ENCODE measurements around the gene LIFR. TPM values are rescaled to one million over a fixed set of nuclear protein-coding genes. Genes with fewer than 3 reads are reported as not detected.
A peak's percentile ranks its signal among the peaks of the same experiment; 100 is the strongest.

Gene LIFR
- total RNA-seq, 1 experiment from 2014 or later: 91.3 TPM

GRCh38 chr5:38557308-38557710 lies 863 bp upstream of the LIFR start:
- Histone ChIP-seq H3K4me3 (ENCODE audit: low read depth in 2 of 2, low read length in 2 of 2) (peak overlapping the region; percentile 82 to 95), H3K4me1 (ENCODE audit: control insufficient read depth, insufficient read depth, low read length) (peaks cover 30% of the 10 kb centered on the region), H3K36me3 (ENCODE audit: control insufficient read depth, insufficient read depth, low read length) (no peaks in the 10 kb centered on the region), H3K27ac (ENCODE audit: low read length) (peak overlapping the region; percentile 95), H3K9me3 (ENCODE audit: control insufficient read depth, insufficient read depth, low read depth, low read length) (no peaks in the 10 kb centered on the region), H3K27me3 (ENCODE audit: control insufficient read depth, insufficient read depth, low read length) (no peaks in the 10 kb centered on the region)
- POLR2A ChIA-PET: interaction anchor here (0.7 kb wide), 1 partner anchor 110 kb away, joined by 3 read pairs; no protein-coding TSS in a partner anchor
- DNase-seq (ENCODE audit: low read depth, low spot score): no peak
- TF ChIP-seq REST (IDR thresholded peaks at IDR 0.05; ENCODE audit: insufficient read depth in 1 of 2, low read depth in 2 of 2, low read length in 1 of 2) (no peak), SIN3A (IDR thresholded peaks at IDR 0.05; ENCODE audit: borderline replicate concordance, insufficient read depth, low read depth, low read length) (no peak), TCF7L2 (IDR thresholded peaks at IDR 0.05; ENCODE audit: low read depth, low read length) (peak; percentile 79), CTCF (IDR thresholded peaks at IDR 0.05) (no peak), POLR2AphosphoS5 (IDR thresholded peaks at IDR 0.05; ENCODE audit: low read depth, low read length) (no peak; the same call in 1 of the 2 replicates)
- intact Hi-C loops (cut with micrococcal nuclease; ENCODE audit: unreplicated experiment) (loop anchor here (10.0 kb wide), 1 partner anchor 107 kb away; no protein-coding TSS in a partner anchor), in situ Hi-C loops (cut with HindIII; ENCODE audit: low pct_unique_long_range_greater_than_20kb, low sequenced_read_pairs) (no loop called here)
- ATAC-seq: peak; percentile 1; the same call in 1 of the 2 replicates
- CTCF ChIA-PET: no interaction called here
- TSS peak; percentile 94 for BruUV-seq (replicated peaks)

GRCh38 chr5:38556088-38556598 lies 303 bp downstream of the LIFR start:
- POLR2A ChIA-PET: interaction anchor here (0.6 kb wide), 1 partner anchor 66 kb away, joined by 3 read pairs; no protein-coding TSS in a partner anchor
- TF ChIP-seq REST (IDR thresholded peaks at IDR 0.05; ENCODE audit: insufficient read depth in 1 of 2, low read depth in 2 of 2, low read length in 1 of 2) (no peak), TCF7L2 (IDR thresholded peaks at IDR 0.05; ENCODE audit: low read depth, low read length) (no peak), SIN3A (IDR thresholded peaks at IDR 0.05; ENCODE audit: borderline replicate concordance, insufficient read depth, low read depth, low read length) (peak; percentile 26; the same call in 1 of the 2 replicates)
- Histone ChIP-seq H3K36me3 (ENCODE audit: control insufficient read depth, insufficient read depth, low read length) (no peaks in the 10 kb centered on the region), H3K4me1 (ENCODE audit: control insufficient read depth, insufficient read depth, low read length) (peaks cover 41% of the 10 kb centered on the region), H3K9me3 (ENCODE audit: control insufficient read depth, insufficient read depth, low read depth, low read length) (no peaks in the 10 kb centered on the region), H3K4me3 (ENCODE audit: low read depth in 2 of 2, low read length in 2 of 2) (peak overlapping the region; percentile 89 to 95), H3K27ac (ENCODE audit: low read length) (peak overlapping the region; percentile 96), H3K27me3 (ENCODE audit: control insufficient read depth, insufficient read depth, low read length) (no peaks in the 10 kb centered on the region)
- BruUV-seq (replicated peaks): no TSS peak
- CTCF ChIA-PET: interaction anchor here (1.4 kb wide), 1 partner anchor 115 kb away, joined by 4 read pairs; no protein-coding TSS in a partner anchor
- ATAC-seq (peak; percentile 78), DNase-seq (ENCODE audit: low read depth, low spot score) (no peak)
- intact Hi-C loops (cut with micrococcal nuclease; ENCODE audit: unreplicated experiment) (loop anchor here (10.0 kb wide), 1 partner anchor 109 kb away; no protein-coding TSS in a partner anchor), in situ Hi-C loops (cut with HindIII; ENCODE audit: low pct_unique_long_range_greater_than_20kb, low sequenced_read_pairs) (no loop called here)
